ENCODE data around the gene PCNX3. TPM values are rescaled to one million over a fixed set of nuclear protein-coding genes. Genes with fewer than 3 reads are reported as not detected.

Gene PCNX3
- total RNA-seq, 1 experiment from 2014 or later: 50.4 TPM

DNA sequence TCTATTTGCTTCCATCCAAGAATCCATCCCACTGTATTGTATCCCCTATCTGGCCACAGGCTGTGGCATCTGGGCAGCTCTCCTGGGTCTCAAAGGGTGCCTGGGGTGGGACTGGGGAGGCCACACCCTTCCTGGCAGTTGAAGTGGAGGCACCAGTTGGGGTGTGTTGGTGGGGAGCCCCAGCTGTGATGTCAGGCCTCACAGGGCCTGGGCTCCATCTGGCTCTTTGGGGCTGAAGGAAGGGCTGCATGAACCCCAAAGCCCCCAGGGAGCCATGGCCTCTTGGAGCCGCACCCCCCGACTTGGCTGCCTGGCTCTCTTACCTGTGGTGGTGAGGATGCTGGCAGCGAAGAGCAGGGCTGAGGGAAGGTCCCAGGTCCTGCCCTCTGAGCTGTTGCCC is 20.4 kb upstream of the PCNX3 start:
- peaks cover 0 to 6% of the 10 kb centered on the region in 2 experiments; a peak in 1 of 4 replicates for H3K36me3 ChIP-seq (ENCODE audit: control insufficient read depth in 1 of 2, insufficient read depth in 2 of 2, low read length in 2 of 2)
- H3K4me3 ChIP-seq (replicated peaks in 1 of 2; ENCODE audit: low read depth in 1 of 2, low read length in 2 of 2): no peak overlapping the region
- H3K9me3 ChIP-seq (ENCODE audit: control insufficient read depth in 1 of 2, insufficient read depth in 1 of 2, low read depth in 1 of 2, low read length in 2 of 2): no peaks in the 10 kb centered on the region
- no peaks in the 10 kb centered on the region for H3K9me2 ChIP-seq (ENCODE audit: insufficient read depth)
- intact Hi-C loops (cut with micrococcal nuclease): no loop called here
- H3K27ac ChIP-seq (ENCODE audit: low read depth, low read length): no peak overlapping the region; the same call in 1 of the 2 replicates
- no TSS peak for BruUV-seq (replicated peaks)
- H4K20me1 ChIP-seq (ENCODE audit: insufficient read depth): no peaks in the 10 kb centered on the region
- CTCF ChIA-PET: interaction anchor here (2.8 to 3.5 kb wide), 2 partner anchors 23 to 54 kb away, joined by 15 to 28 read pairs; partner anchors contain the start of gene FAM89B
- no peak for ATAC-seq
- no peak overlapping the region for H3K9ac ChIP-seq (ENCODE audit: low read length)
- peak overlapping the region; percentile 36; the same call in 1 of the 2 replicates for H3K4me2 ChIP-seq (ENCODE audit: low read length)
- DNase-seq (ENCODE audit: low read depth, low spot score): no peak
- RAD21 ChIA-PET (ENCODE audit: low non-redundant PET in 1 of 2, low total read pairs in 2 of 2, uncharacterized antibody in 2 of 2, unreplicated experiment in 2 of 2): no interaction called here
- no peak overlapping the region for H2AFZ ChIP-seq (ENCODE audit: low read depth, low read length, poor library complexity, severe bottlenecking)
- H3K4me1 ChIP-seq (ENCODE audit: control insufficient read depth in 1 of 2, insufficient read depth in 2 of 2, low read length in 2 of 2): peaks cover 12 to 19% of the 10 kb centered on the region in 2 experiments
- no peaks in the 10 kb centered on the region for H3K79me2 ChIP-seq (ENCODE audit: insufficient read depth, low read length)
- no peaks in the 10 kb centered on the region for H3K27me3 ChIP-seq (ENCODE audit: insufficient read depth, low read length)
- TF ChIP-seq RAD21 (IDR thresholded peaks at IDR 0.05; ENCODE audit: low read depth): no peak
- TF ChIP-seq, protein P1, sequence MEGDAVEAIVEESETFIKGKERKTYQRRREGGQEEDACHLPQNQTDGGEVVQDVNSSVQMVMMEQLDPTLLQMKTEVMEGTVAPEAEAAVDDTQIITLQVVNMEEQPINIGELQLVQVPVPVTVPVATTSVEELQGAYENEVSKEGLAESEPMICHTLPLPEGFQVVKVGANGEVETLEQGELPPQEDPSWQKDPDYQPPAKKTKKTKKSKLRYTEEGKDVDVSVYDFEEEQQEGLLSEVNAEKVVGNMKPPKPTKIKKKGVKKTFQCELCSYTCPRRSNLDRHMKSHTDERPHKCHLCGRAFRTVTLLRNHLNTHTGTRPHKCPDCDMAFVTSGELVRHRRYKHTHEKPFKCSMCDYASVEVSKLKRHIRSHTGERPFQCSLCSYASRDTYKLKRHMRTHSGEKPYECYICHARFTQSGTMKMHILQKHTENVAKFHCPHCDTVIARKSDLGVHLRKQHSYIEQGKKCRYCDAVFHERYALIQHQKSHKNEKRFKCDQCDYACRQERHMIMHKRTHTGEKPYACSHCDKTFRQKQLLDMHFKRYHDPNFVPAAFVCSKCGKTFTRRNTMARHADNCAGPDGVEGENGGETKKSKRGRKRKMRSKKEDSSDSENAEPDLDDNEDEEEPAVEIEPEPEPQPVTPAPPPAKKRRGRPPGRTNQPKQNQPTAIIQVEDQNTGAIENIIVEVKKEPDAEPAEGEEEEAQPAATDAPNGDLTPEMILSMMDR (IDR thresholded peaks at IDR 0.05 in 2 of 3, conservative IDR thresholded peaks at IDR 0.05 in 1 of 3; ENCODE audit: borderline replicate concordance in 1 of 3, insufficient read depth in 1 of 3, low read depth in 2 of 3, low read length in 2 of 3): no peak
- no peak for TF ChIP-seq FOSL1 (IDR thresholded peaks at IDR 0.05; ENCODE audit: low read depth)
- TF ChIP-seq ZFX (IDR thresholded peaks at IDR 0.05): no peak
- no peak for TF ChIP-seq ELF1 (IDR thresholded peaks at IDR 0.05; ENCODE audit: borderline replicate concordance, low read depth)
- TF ChIP-seq POLR2A (IDR thresholded peaks at IDR 0.05; ENCODE audit: borderline replicate concordance, extremely low read depth, insufficient read depth, insufficient read length): no peak
- TF ChIP-seq REST (IDR thresholded peaks at IDR 0.05; ENCODE audit: low read depth): no peak
- TF ChIP-seq TCF7L2 (IDR thresholded peaks at IDR 0.05; ENCODE audit: borderline replicate concordance, extremely low read depth, insufficient read depth, insufficient read length): no peak
- TF ChIP-seq ZBTB33 (IDR thresholded peaks at IDR 0.05; ENCODE audit: extremely low read depth, insufficient replicate concordance, low read length): no peak
- no peak for TF ChIP-seq ZNF274 (IDR thresholded peaks at IDR 0.05; ENCODE audit: low read depth, low read length)
- TF ChIP-seq SIN3A (IDR thresholded peaks at IDR 0.05; ENCODE audit: low read depth): no peak
- TF ChIP-seq MAX (IDR thresholded peaks at IDR 0.05): no peak
- TF ChIP-seq YY1 (IDR thresholded peaks at IDR 0.05; ENCODE audit: extremely low read depth, insufficient replicate concordance, low read depth, low read length): no peak
- no peak for TF ChIP-seq POLR2AphosphoS5 (IDR thresholded peaks at IDR 0.05; ENCODE audit: low read depth, low read length)
- TF ChIP-seq EGR1 (IDR thresholded peaks at IDR 0.05; ENCODE audit: low read depth): no peak
- TF ChIP-seq CBX3 (IDR thresholded peaks at IDR 0.05; ENCODE audit: low read depth): no peak
- no peak for TF ChIP-seq EZH2phosphoT487 (IDR thresholded peaks at IDR 0.05; ENCODE audit: borderline replicate concordance)
- TF ChIP-seq CEBPB (IDR thresholded peaks at IDR 0.05; ENCODE audit: low read depth): no peak
- POLR2A ChIA-PET: interaction anchor here (1.6 to 1.7 kb wide), 2 partner anchors 20 to 54 kb away, joined by 4 to 5 read pairs; partner anchors contain the start of gene PCNX3

All from HCT116 (cell line).